ENCODE results near the gene DACT1. TPM values are rescaled to one million over a fixed set of nuclear protein-coding genes. Genes with fewer than 3 reads are reported as not detected.

The DACT1 gene
- total RNA-seq, 4 donors from 2014 or later = 10.1 to 34.6 (median 13.0) TPM

DNA sequence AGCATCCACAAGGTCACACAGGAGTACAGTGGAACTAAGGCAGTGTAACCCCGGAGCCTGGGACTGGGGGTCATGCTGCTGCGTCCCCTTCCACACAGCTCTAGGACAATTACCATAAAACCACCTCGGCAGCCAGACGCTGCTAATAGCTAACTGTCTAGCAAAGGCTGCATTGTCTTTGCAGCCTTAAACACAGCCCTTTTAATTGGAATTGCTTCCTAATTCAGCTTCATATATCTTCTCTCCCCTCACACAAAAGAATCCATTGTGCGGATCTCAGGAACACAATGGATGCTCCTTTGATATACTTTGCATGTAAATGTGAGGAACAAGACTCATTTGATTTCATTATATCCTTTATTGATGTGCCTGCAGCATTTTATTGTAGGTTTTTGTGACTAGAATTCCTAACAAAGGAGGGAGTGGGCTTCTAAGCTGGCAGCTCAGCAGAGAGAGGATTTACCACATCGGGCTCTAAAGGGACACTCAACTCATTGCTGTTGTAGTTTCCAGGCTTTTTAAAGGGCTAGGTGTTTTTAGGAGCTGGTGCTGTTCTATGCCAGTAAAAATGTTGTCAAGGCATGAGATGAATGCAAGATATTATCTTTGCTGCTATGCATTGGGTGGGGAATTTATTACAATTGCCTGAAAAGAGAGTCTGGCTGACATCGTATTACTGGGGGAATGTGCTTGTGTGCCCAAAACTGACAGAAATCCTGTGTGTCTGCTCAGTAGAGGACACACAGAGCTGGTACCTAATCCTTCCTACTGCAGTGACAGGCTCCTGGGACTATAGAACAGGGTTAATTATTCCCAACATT lies 30.4 kb upstream of the DACT1 start:
- no peaks in the 10 kb centered on the region for H3K4me1 ChIP-seq
- H3K36me3 ChIP-seq = no peaks in the 10 kb centered on the region
- TF ChIP-seq, protein P1, sequence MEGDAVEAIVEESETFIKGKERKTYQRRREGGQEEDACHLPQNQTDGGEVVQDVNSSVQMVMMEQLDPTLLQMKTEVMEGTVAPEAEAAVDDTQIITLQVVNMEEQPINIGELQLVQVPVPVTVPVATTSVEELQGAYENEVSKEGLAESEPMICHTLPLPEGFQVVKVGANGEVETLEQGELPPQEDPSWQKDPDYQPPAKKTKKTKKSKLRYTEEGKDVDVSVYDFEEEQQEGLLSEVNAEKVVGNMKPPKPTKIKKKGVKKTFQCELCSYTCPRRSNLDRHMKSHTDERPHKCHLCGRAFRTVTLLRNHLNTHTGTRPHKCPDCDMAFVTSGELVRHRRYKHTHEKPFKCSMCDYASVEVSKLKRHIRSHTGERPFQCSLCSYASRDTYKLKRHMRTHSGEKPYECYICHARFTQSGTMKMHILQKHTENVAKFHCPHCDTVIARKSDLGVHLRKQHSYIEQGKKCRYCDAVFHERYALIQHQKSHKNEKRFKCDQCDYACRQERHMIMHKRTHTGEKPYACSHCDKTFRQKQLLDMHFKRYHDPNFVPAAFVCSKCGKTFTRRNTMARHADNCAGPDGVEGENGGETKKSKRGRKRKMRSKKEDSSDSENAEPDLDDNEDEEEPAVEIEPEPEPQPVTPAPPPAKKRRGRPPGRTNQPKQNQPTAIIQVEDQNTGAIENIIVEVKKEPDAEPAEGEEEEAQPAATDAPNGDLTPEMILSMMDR (IDR thresholded peaks at IDR 0.05) = no peak
- TF ChIP-seq POLR2A (IDR thresholded peaks at IDR 0.05) = no peak
- 69% methylated on average over 7 of the region's 7 CpGs for WGBS, 2 donors
- H3K4me3 ChIP-seq (replicated peaks in 1 of 3) = no peak overlapping the region
- intact Hi-C loops (cut with DNase I) = no loop called here
- H3K27me3 ChIP-seq = no peaks in the 10 kb centered on the region
- H3K9me3 ChIP-seq = no peaks in the 10 kb centered on the region
- H3K27ac ChIP-seq = no peak overlapping the region
- no peak for DNase-seq

DNA sequence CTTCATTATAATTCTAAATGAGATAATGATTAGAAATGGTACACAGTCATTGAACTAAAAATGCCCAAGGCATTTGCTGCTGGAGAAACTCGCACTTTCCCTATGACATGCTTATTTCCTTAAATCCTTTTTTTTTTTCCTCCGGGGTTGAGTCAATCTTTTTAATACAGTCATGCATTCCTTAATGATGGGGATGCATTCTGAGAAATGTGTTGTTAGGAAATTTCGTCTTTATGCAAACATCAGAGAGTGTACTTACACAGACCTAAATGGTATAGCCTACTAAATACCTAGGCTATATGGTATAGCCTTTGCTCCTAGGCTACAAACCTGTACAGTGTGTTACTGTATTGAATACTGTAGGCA lies 29.8 kb upstream of the DACT1 start:
- no peak overlapping the region for H3K27ac ChIP-seq
- no peaks in the 10 kb centered on the region for H3K4me1 ChIP-seq
- H3K27me3 ChIP-seq = no peaks in the 10 kb centered on the region
- H3K4me3 ChIP-seq (replicated peaks in 1 of 3) = no peak overlapping the region
- no peaks in the 10 kb centered on the region for H3K9me3 ChIP-seq
- H3K36me3 ChIP-seq = no peaks in the 10 kb centered on the region
- intact Hi-C loops (cut with DNase I) = no loop called here
- DNase-seq = no peak
- no peak for TF ChIP-seq POLR2A (IDR thresholded peaks at IDR 0.05)
- TF ChIP-seq, protein P1 (IDR thresholded peaks at IDR 0.05) = no peak
- WGBS, 2 donors = 76 to 84% methylated on average over 3 of the region's 3 CpGs

DNA sequence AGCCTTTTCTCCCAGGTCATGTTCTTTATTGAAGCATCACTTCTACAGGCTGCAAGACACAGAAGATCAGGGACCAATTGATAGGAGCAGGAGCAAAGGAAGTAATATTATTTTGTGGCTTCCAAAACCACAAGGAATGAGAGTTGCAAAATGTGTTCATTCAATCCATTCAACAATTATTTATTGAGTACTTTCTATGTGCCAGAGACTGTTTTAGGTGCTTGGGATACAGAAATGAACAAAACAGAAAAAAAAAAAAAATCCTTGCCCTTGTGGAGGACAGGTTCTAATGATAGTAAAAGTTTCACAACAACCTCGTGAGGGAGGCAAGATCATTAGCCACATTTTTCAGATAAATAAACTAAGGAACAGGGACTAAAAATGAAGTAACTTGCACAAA lies 20.1 kb upstream of the DACT1 start:
- no peaks in the 10 kb centered on the region for H3K36me3 ChIP-seq
- WGBS, 2 donors = 38 to 56% methylated on average over 1 of the region's 1 CpG

DNA sequence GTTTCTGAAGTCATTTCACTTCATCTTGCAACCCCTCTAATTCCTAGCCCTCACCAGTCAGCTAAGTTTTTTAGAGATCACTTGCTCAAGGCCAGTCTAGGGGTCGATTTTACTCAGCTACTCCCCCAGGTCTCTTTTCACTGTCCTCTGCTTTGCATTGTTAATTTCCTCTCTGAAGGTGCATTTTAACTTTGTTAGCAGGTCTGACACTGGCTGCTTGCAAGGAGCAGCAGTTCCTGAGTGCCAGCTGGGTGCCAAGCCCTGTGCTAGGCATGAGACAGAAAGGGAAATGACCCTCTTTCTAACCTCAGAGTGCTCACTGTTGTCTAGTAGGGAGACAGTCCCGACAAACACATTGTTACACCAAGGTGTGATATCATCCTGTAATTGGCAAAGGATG lies 17.8 kb upstream of the DACT1 start:
- H3K27ac ChIP-seq = no peak overlapping the region
- H3K9me3 ChIP-seq = no peaks in the 10 kb centered on the region
- no peak for TF ChIP-seq POLR2A (IDR thresholded peaks at IDR 0.05)
- TF ChIP-seq, protein P1 (IDR thresholded peaks at IDR 0.05) = no peak
- intact Hi-C loops (cut with DNase I) = no loop called here
- 41 to 54% methylated on average over 2 of the region's 2 CpGs for WGBS, 2 donors
- H3K36me3 ChIP-seq = no peaks in the 10 kb centered on the region
- no peak for DNase-seq
- H3K27me3 ChIP-seq = no peaks in the 10 kb centered on the region
- no peaks in the 10 kb centered on the region for H3K4me1 ChIP-seq
- H3K4me3 ChIP-seq (replicated peaks in 1 of 3) = no peak overlapping the region

More for the DNA sequence above, 20.1 kb upstream of the DACT1 start:
- Histone ChIP-seq H3K27me3 (no peaks in the 10 kb centered on the region), H3K9me3 (no peaks in the 10 kb centered on the region), H3K4me3 (replicated peaks in 1 of 3) (no peak overlapping the region), H3K27ac (no peak overlapping the region), H3K4me1 (no peaks in the 10 kb centered on the region)
- DNase-seq = no peak
- intact Hi-C loops (cut with DNase I) = no loop called here
- TF ChIP-seq, protein P1 (IDR thresholded peaks at IDR 0.05) = no peak
- TF ChIP-seq POLR2A (IDR thresholded peaks at IDR 0.05) = no peak

DNA sequence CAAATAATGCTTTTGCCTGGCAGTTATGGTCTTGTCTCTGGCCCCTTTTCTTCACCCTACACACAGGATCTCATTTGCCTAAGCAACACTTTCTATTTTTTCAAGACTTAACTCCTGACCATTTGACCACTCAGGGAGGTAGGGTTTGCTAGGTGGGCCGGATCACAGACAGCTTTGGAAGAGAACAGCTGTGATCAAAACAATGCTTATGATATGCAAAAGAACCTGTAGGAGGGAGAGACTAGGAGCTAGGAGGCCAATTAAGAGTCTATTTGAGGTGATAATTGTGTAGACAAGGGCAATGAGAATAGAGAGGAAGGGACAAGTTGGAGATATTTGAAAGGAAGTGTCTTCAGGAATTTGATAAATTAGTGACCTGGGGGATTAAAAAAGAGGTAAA lies 12.3 kb upstream of the DACT1 start:
- intact Hi-C loops (cut with DNase I) = no loop called here
- no peak overlapping the region for H3K27ac ChIP-seq
- 90 to 93% methylated on average over 1 of the region's 1 CpG for WGBS, 2 donors
- DNase-seq = no peak
- no peaks in the 10 kb centered on the region for H3K36me3 ChIP-seq
- no peaks in the 10 kb centered on the region for H3K9me3 ChIP-seq
- no peak overlapping the region for H3K4me3 ChIP-seq (replicated peaks in 1 of 3)
- TF ChIP-seq, protein P1 (IDR thresholded peaks at IDR 0.05) = no peak
- TF ChIP-seq POLR2A (IDR thresholded peaks at IDR 0.05) = no peak
- H3K4me1 ChIP-seq = no peaks in the 10 kb centered on the region
- no peaks in the 10 kb centered on the region for H3K27me3 ChIP-seq

All from thyroid gland (tissue), 4 donors.